DND-41 (cell line): ENCODE data around the gene PI16.

Source experiments
- ATAC-seq: fragments of 200-7000 bp; cut with Tn5 transposase; 3 replicates; pipeline ENCODE4 v1.9.1; 2021; ENCODE audit warnings: low read depth; ENCODE audit not compliant: insufficient read depth
- DNase-seq: peaks from one replicate; pipeline ENCODE4 v3.0.0-alpha.2; 2020
- H2AFZ ChIP-seq: 2 replicates; pipeline ENCODE4 v1.6.0; 2012; ENCODE audit warnings: low read depth, low read length
- H3K27ac ChIP-seq: 2 replicates; pipeline ENCODE4 v1.5.1; 2012; ENCODE audit warnings: low read length, inconsistent platforms
- H3K27me3 ChIP-seq: fragments of 200-600 bp; sonication (generic); 2 replicates; pipeline ENCODE4 v1.6.0; 2012; ENCODE audit warnings: low read length, mild to moderate bottlenecking, inconsistent platforms; ENCODE audit not compliant: insufficient read depth, poor library complexity
- H3K36me3 ChIP-seq: 2 replicates; pipeline ENCODE4 v1.5.1; 2012; ENCODE audit warnings: low read length, inconsistent platforms; ENCODE audit not compliant: insufficient read depth
- H3K4me1 ChIP-seq: 2 replicates; pipeline ENCODE4 v1.5.1; 2012; ENCODE audit warnings: mild to moderate bottlenecking, low read length; ENCODE audit not compliant: insufficient read depth
- H3K4me2 ChIP-seq: 2 replicates; pipeline ENCODE4 v1.6.0; 2012; ENCODE audit warnings: mild to moderate bottlenecking, moderate library complexity, low read length, inconsistent platforms; ENCODE audit not compliant: insufficient read depth
- H3K4me3 ChIP-seq, 2 experiments: fragments of 200-600 bp in 1 of 2; shearing (Covaris generic) in 1 of 2; 2 replicates each; pipeline ENCODE4 v1.5.1; 2012 to 2016; ENCODE audit warnings: inconsistent platforms in 2 of 2, low read length in 2 of 2, mild to moderate bottlenecking in 2 of 2, low read depth in 1 of 2, moderate library complexity in 1 of 2
- H3K79me2 ChIP-seq: 2 replicates; pipeline ENCODE4 v1.6.0; 2012; ENCODE audit warnings: low read length, inconsistent platforms; ENCODE audit not compliant: insufficient read depth
- H3K9ac ChIP-seq: 2 replicates; pipeline ENCODE4 v1.6.0; 2012; ENCODE audit warnings: low read depth, mild to moderate bottlenecking, inconsistent platforms, low read length, moderate library complexity
- H3K9me3 ChIP-seq: 2 replicates; pipeline ENCODE4 v1.5.1; 2012; ENCODE audit warnings: low read length, moderate library complexity, mild to moderate bottlenecking, inconsistent platforms; ENCODE audit not compliant: insufficient read depth, severe bottlenecking
- H4K20me1 ChIP-seq: 2 replicates; pipeline ENCODE4 v1.6.0; 2012; ENCODE audit warnings: low read length; ENCODE audit not compliant: insufficient read depth
- CTCF ChIP-seq: IDR thresholded peaks from 2 replicates; pipeline ENCODE4 v1.5.1; 2012; ENCODE audit warnings: borderline replicate concordance, low read length, moderate library complexity, mild to moderate bottlenecking; ENCODE audit not compliant: poor library complexity, severe bottlenecking; ENCODE audit errors: extremely low read depth
- EZH2 ChIP-seq: IDR thresholded peaks from 3 replicates; pipeline ENCODE4 v1.6.1; 2012; ENCODE audit warnings: borderline replicate concordance, low read depth, mild to moderate bottlenecking, moderate library complexity, low read length, inconsistent platforms; ENCODE audit not compliant: severe bottlenecking

Gene PI16

DNA sequence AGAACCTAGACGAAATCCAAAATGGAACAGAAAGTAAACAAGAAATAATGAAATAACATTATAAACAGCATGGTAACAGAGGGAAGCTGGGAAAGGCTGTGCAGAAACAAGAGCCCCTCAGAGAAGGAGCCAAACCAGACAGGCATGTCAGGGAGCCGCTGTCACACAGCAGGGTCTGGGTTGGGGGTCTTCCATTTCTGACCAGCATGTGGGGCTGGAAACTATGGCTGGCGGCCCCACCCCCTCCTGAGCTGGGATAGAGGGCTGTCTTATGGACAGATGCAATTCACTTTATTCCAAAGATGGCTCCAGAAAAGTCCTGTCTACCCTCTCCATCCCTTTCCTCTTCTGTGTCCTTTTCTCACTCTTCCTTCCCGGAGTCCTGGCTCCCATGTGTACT, 41.5 kb upstream of the PI16 start:
- H3K79me2 ChIP-seq, result peaks cover 29% of the 10 kb centered on the region
- no peaks in the 10 kb centered on the region for H3K27me3 ChIP-seq
- peak overlapping the region; percentile 91 for H3K27ac ChIP-seq
- H3K4me2 ChIP-seq, result peak overlapping the region; percentile 62
- ATAC-seq, result peak; percentile 10
- H3K9ac ChIP-seq, result peak overlapping the region; percentile 55
- H3K36me3 ChIP-seq, result peaks cover 57% of the 10 kb centered on the region
- peaks cover 51% of the 10 kb centered on the region for H3K4me1 ChIP-seq
- peak overlapping the region in 1 of 2 experiments; percentile 46; a peak in 2 of 4 replicates for H3K4me3 ChIP-seq
- peak overlapping the region; percentile 9; the same call in 1 of the 2 replicates for H2AFZ ChIP-seq
- peak; percentile 30 for DNase-seq
- no peaks in the 10 kb centered on the region for H4K20me1 ChIP-seq
- TF ChIP-seq CTCF, result no peak
- TF ChIP-seq EZH2, result no peak
- no peaks in the 10 kb centered on the region for H3K9me3 ChIP-seq

DNA sequence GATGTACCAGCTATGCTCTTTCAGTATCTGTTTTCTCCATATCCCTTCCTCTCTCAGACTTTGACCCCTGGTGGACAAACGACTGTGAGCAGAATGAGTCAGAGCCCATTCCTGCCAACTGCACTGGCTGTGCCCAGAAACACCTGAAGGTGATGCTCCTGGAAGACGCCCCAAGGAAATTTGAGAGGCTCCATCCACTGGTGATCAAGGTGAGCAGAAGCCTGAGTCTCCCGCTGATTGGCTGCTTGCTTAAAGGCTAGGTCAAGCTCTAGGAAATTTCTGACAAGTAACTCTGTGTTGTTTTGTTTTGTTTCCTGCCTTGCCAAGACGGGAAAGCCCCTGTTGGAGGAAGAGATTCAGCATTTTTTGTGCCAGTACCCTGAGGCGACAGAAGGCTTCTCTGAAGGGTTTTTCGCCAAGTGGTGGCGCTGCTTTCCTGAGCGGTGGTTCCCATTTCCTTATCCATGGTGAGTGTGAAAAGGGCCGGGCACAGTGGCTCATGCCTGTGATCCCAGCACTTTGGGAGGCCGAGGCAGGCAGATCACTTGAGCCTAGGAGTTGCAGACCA, 40.2 kb upstream of the PI16 start:
- Histone ChIP-seq H3K79me2 (peaks cover 21% of the 10 kb centered on the region), H3K9me3 (no peaks in the 10 kb centered on the region), H3K4me3 (no peak overlapping the region), H3K4me1 (peaks cover 51% of the 10 kb centered on the region), H3K9ac (peak overlapping the region; percentile 55; the same call in 1 of the 2 replicates), H4K20me1 (no peaks in the 10 kb centered on the region), H3K27ac (peak overlapping the region; percentile 91), H2AFZ (no peak overlapping the region), H3K36me3 (peaks cover 63% of the 10 kb centered on the region), H3K4me2 (0 out of 2 replicates have a peak overlapping the region, but pooled peaks have one; percentile 62), H3K27me3 (no peaks in the 10 kb centered on the region)
- DNase-seq (no peak), ATAC-seq (no peak)
- no peak for TF ChIP-seq EZH2
- peak; percentile 11 for TF ChIP-seq CTCF

GRCh38 chr6:36915599-36915998, 38.9 kb upstream of the PI16 start:
- Histone ChIP-seq H3K27me3 (no peaks in the 10 kb centered on the region), H4K20me1 (no peaks in the 10 kb centered on the region), H2AFZ (no peak overlapping the region), H3K36me3 (peaks cover 73% of the 10 kb centered on the region), H3K4me2 (no peak overlapping the region), H3K79me2 (peaks cover 9% of the 10 kb centered on the region), H3K27ac (no peak overlapping the region), H3K9ac (no peak overlapping the region), H3K4me3 (no peak overlapping the region), H3K4me1 (peaks cover 40% of the 10 kb centered on the region), H3K9me3 (no peaks in the 10 kb centered on the region)
- TF ChIP-seq CTCF (no peak), EZH2 (no peak)
- DNase-seq (no peak), ATAC-seq (no peak)

DNA sequence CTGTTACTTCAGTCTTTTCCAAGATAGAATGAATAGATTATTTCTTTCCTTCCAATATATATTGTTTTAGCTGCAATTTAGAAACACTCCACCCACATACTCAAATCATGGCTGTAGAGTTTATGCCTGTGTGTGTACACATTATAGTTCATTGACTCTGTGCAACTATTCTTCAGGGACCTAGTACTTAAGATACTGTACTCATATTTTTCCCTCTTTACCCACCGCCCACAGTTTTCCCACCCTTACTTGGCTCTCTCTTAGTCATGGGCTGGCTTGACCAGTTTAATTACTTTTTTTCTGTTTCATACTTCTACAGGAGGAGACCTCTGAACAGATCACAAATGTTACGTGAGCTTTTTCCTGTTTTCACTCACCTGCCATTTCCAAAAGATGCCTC, 38.4 kb upstream of the PI16 start:
- ATAC-seq, result no peak
- Histone ChIP-seq H3K4me1 (peaks cover 34% of the 10 kb centered on the region), H3K36me3 (peaks cover 78% of the 10 kb centered on the region)

More for the DNA sequence above, 38.4 kb upstream of the PI16 start:
- no peak overlapping the region for H3K4me3 ChIP-seq
- H3K9ac ChIP-seq, result no peak overlapping the region
- no peak overlapping the region for H2AFZ ChIP-seq
- no peak for DNase-seq
- no peak overlapping the region for H3K4me2 ChIP-seq
- no peaks in the 10 kb centered on the region for H4K20me1 ChIP-seq
- TF ChIP-seq CTCF, result no peak
- no peak for TF ChIP-seq EZH2
- H3K9me3 ChIP-seq, result no peaks in the 10 kb centered on the region
- H3K27ac ChIP-seq, result no peak overlapping the region
- H3K79me2 ChIP-seq, result peaks cover 9% of the 10 kb centered on the region
- no peaks in the 10 kb centered on the region for H3K27me3 ChIP-seq
